Heart left ventricle (tissue), 16 donors: ENCODE measurements around the gene TDRD6. TPM values are rescaled to one million over a fixed set of nuclear protein-coding genes. Genes with fewer than 3 reads are reported as not detected.

Experiments
- ATAC-seq, 4 donors: fragments of 200-7000 bp; cut with Tn5 transposase; one replicate each; pipeline ENCODE4 v1.9.1; 2020 to 2022; ENCODE audit warnings: moderate library complexity in 4 of 4, mild to moderate bottlenecking in 3 of 4, moderate number of reproducible peaks in 1 of 4
- DNase-seq, 5 donors: peaks; one replicate each; pipeline ENCODE4 v3.0.0-alpha.2; 2020
- H3K27ac ChIP-seq, 12 donors: fragments of 200-600 bp; sonication (generic) in 4 of 12; one replicate each; pipeline versions ENCODE4 v1.5.0 to v1.8.0; 2016 to 2022; ENCODE audit warnings: mild to moderate bottlenecking in 2 of 12
- H3K27me3 ChIP-seq, 9 donors: fragments of 200-600 bp; sonication (generic) in 2 of 9; one replicate each; pipeline versions ENCODE4 v1.5.1 to v1.8.0; 2016 to 2022; ENCODE audit warnings: mild to moderate bottlenecking in 3 of 9
- H3K36me3 ChIP-seq, 9 donors: fragments of 200-600 bp; sonication (generic) in 2 of 9; one replicate each; pipeline versions ENCODE4 v1.5.0 to v1.8.0; 2018 to 2022; ENCODE audit warnings: mild to moderate bottlenecking in 2 of 9
- H3K4me1 ChIP-seq, 12 donors: fragments of 200-600 bp; sonication (generic) in 4 of 12; one replicate each; pipeline versions ENCODE4 v1.5.0 to v1.8.0; 2016 to 2022; ENCODE audit warnings: mild to moderate bottlenecking in 3 of 12
- H3K4me3 ChIP-seq, 12 donors: fragments of 200-600 bp; sonication (generic) in 4 of 12; one replicate each; pipeline versions ENCODE4 v1.5.0 to v1.8.0; 2017 to 2022; ENCODE audit warnings: mild to moderate bottlenecking in 9 of 12, moderate library complexity in 4 of 12
- H3K9me3 ChIP-seq, 12 donors: fragments of 200-600 bp; sonication (generic) in 4 of 12; one replicate each; pipeline versions ENCODE4 v1.5.0 to v1.8.0; 2016 to 2022; ENCODE audit warnings: mild to moderate bottlenecking in 1 of 12
- POLR2A ChIP-seq, 2 donors: fragments of 450-650 bp; IDR thresholded peaks; one replicate each; pipeline ENCODE4 v1.6.1; 2017; ENCODE audit warnings: antibody characterized with exemption in 2 of 2, mild to moderate bottlenecking in 2 of 2, moderate library complexity in 2 of 2
- WGBS, 4 donors: extraction: QIAGEN DNeasy Blood & Tissue Kit in 2 of 4; methylation state at CpG; one replicate each; pipeline versions ENCODE4 v1.1.5 to v1.1.7; 2013 to 2018; 5-methylcytosine and 5-hydroxymethylcytosine counted together
- intact Hi-C, 10 donors: fragments of 100-400 bp; cut with DNase I; formaldehyde crosslinking; loops; one replicate each; pipeline versions ENCODE4 v1.11.1 to v1.14.2; 2022
- polyA plus RNA-seq, 2 donors: library from polyadenylated mRNA; stranded (reverse); fragments of 200-250 nt; gene quantifications; one replicate each; pipeline ENCODE4 v1.2.3, GENCODE V29; 2013
- total RNA-seq, 9 donors: library from RNA; depleted of rRNA in 2 of 9; stranded (reverse); fragments of >200 nt in 2 of 9; fragmentation: NEBNext Ultra II Directional in 3 of 9; extraction: Animal tissue kit (Norgen Biotek cat#: 25700) in 3 of 9; gene quantifications; one replicate each; pipeline versions ENCODE4 v1.1.0 to v1.2.4, GENCODE V29; 2016 to 2023
- TF ChIP-seq, protein P1 (sequence below), 12 donors: fragments of 200-600 bp; sonication (generic) in 4 of 12; IDR thresholded peaks; one replicate each; pipeline versions ENCODE4 v1.5.0 to v1.8.0; 2018 to 2022; ENCODE audit warnings: antibody characterized with exemption in 12 of 12, mild to moderate bottlenecking in 5 of 12
- donor health status: ischemic (EF 13 %, LVEDD 7.1; RV severe dilation, severe dysfunction).
- donor health status: healthy with polysubstance abuse.
- donor health status: DM: no; HTN: yes; CAD: no.
- donor health status: DM: no; HTN: no; CAD: no.
- donor health status: ischemic (EF 25% LVEDD 6.9; RV normal size, moderate dysfunction).
- donor health status: ischemic (EF 25% LVEDD 5.7; RV mildly dilated, moderate dysfunction).
- donor health status: healthy.
- donor health status: DM: yes; HTN: yes; CAD: no.
- donor health status: ischemic (EF 35%, LVEDD 5.7; RV mildly dilated, moderate dysfunction).
- donor health status: nonischemic (EF 11% LVEDD 7.7; RV severe dilation, severe dysfunction).
- donor health status: DM: yes; HTN: yes; CAD: no.
- donor health status: PGD.
- donor health status: ischemic (EF 29% LVEDD 5.4; RV normal size, mild dysfunction).
- donor health status: nonischemic (EF 23%, LVEDD 6.1; RV moderate dilation, normal function).

TDRD6 gene
- total and polyA plus RNA-seq, 11 donors, result 0.08 to 1.5 (median 0.52) TPM

DNA sequence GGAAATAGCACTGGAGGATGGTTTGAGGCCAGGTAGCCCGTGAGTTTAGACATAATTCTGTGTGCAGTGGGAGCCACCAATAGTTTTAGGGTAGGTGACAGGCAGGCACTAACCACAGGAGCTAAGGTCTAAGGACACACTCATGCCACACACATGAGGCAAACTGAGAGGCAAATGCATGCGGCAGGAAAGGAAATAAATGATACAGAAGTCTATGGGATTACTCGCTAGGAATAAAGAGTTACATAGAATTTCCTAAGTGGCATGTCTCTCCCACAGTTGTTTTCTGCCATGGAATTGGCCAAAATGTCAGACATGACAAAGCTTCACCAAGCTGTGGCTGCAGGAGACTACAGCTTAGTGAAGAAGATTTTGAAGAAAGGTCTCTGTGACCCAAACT lies 64.0 kb downstream of the TDRD6 start:
- no peak overlapping the region for H3K27ac ChIP-seq
- peaks cover 0 to 5% (median 0%) of the 10 kb centered on the region in 12 donors for H3K4me1 ChIP-seq
- WGBS, 4 donors, result 74 to 89% (median 86%) methylated on average over 3 of the region's 3 CpGs
- H3K9me3 ChIP-seq, result no peaks in the 10 kb centered on the region
- H3K36me3 ChIP-seq, result no peaks in the 10 kb centered on the region
- intact Hi-C loops, result no loop called here
- H3K27me3 ChIP-seq, result no peaks in the 10 kb centered on the region
- ATAC-seq (no peak), DNase-seq (no peak)
- H3K4me3 ChIP-seq, result no peak overlapping the region
- TF ChIP-seq POLR2A (IDR thresholded peaks at IDR 0.05), result no peak
- TF ChIP-seq, protein P1, sequence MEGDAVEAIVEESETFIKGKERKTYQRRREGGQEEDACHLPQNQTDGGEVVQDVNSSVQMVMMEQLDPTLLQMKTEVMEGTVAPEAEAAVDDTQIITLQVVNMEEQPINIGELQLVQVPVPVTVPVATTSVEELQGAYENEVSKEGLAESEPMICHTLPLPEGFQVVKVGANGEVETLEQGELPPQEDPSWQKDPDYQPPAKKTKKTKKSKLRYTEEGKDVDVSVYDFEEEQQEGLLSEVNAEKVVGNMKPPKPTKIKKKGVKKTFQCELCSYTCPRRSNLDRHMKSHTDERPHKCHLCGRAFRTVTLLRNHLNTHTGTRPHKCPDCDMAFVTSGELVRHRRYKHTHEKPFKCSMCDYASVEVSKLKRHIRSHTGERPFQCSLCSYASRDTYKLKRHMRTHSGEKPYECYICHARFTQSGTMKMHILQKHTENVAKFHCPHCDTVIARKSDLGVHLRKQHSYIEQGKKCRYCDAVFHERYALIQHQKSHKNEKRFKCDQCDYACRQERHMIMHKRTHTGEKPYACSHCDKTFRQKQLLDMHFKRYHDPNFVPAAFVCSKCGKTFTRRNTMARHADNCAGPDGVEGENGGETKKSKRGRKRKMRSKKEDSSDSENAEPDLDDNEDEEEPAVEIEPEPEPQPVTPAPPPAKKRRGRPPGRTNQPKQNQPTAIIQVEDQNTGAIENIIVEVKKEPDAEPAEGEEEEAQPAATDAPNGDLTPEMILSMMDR (IDR thresholded peaks at IDR 0.05), result no peak

Other genes with a start within 250 kb of the TDRD6 start
- 100 to 1,000 TPM; 224 to 331 (median 315) TPM for gene RCAN2, start 196.4 kb upstream of the TDRD6 start, total RNA-seq
- 100 to 1,000 TPM in 1 of 2 donors, 10 to 100 TPM in 1; 86.4 to 138 TPM for gene RCAN2, start 196.4 kb upstream of the TDRD6 start, polyA plus RNA-seq
- 10 to 100 TPM in 1 of 9 donors, 1 to 10 TPM in 8; 3.4 to 10.5 (median 6.1) TPM for gene CYP39A1, start 35.1 kb upstream of the TDRD6 start, total RNA-seq
- gene CYP39A1, start 35.1 kb upstream of the TDRD6 start, polyA plus RNA-seq, result 1 to 10 TPM; 2.9 to 4.0 TPM
- gene SLC25A27, start 34.9 kb upstream of the TDRD6 start, total RNA-seq, result 10 to 100 TPM in 7 of 9 donors, 1 to 10 TPM in 2; 7.5 to 16.0 (median 10.5) TPM
- gene SLC25A27, start 34.9 kb upstream of the TDRD6 start, polyA plus RNA-seq, result 10 to 100 TPM in 1 of 2 donors, 1 to 10 TPM in 1; 2.5 to 23.3 TPM
- gene PLA2G7, start 47.5 kb downstream of the TDRD6 start, total RNA-seq, result 10 to 100 TPM in 1 of 9 donors, 1 to 10 TPM in 1, under 1 TPM in 5, not detected in 2; 0.19 to 10.8 (median 0.58) TPM
- under 1 TPM in 1 of 2 donors, not detected in 1; 0.26 TPM for gene PLA2G7, start 47.5 kb downstream of the TDRD6 start, polyA plus RNA-seq
- gene ANKRD66, start 59.0 kb downstream of the TDRD6 start, total RNA-seq, result not detected
- gene ANKRD66, start 59.0 kb downstream of the TDRD6 start, polyA plus RNA-seq, result not detected
- gene MEP1A, start 105.5 kb downstream of the TDRD6 start, total RNA-seq, result not detected
- not detected for gene MEP1A, start 105.5 kb downstream of the TDRD6 start, polyA plus RNA-seq
- 10 to 100 TPM; 27.3 to 89.6 (median 47.6) TPM for gene ADGRF5, start 234.1 kb downstream of the TDRD6 start, total RNA-seq
- 10 to 100 TPM; 24.5 to 36.2 TPM for gene ADGRF5, start 234.1 kb downstream of the TDRD6 start, polyA plus RNA-seq